HG02981 (cell line): ENCODE data around the gene TBC1D17.

Experiments
- ATAC-seq: cut with Tn5 transposase; IDR thresholded peaks from one replicate; pipeline ENCODE4 v1.9.1; 2021; ENCODE audit warnings: mild to moderate bottlenecking, moderate library complexity; ENCODE audit not compliant: unreplicated experiment

Gene TBC1D17

GRCh38 chr19:49933643-49934042, 56.1 kb downstream of the TBC1D17 start:
- no peak for ATAC-seq

GRCh38 chr19:49936549-49936948, 59.0 kb downstream of the TBC1D17 start:
- no peak for ATAC-seq

- no peak for ATAC-seq
These were observed 60.4 kb downstream of the TBC1D17 start for GRCh38 chr19:49937750-49938381.
